GM18502 (cell line): ENCODE measurements around the gene FTSJ1.
"Not testable (repeated sequence)": the region's sequence is repeated elsewhere in the genome, so short reads cannot be mapped to it uniquely, and the experiment has no call there.

Source experiments
- ATAC-seq: cut with Tn5 transposase; IDR thresholded peaks from one replicate; pipeline ENCODE4 v1.9.1; 2021; ENCODE audit warnings: mild to moderate bottlenecking; ENCODE audit not compliant: unreplicated experiment, poor library complexity

FTSJ1 gene

GRCh38 chrX:48475774-48476577 lies at the start of gene FTSJ1:
TSS of gene FTSJ1 (plus strand) at chrX:48476199. CDS start at chrX:48478048, 1,849 bp downstream.
- ATAC-seq, result peak; percentile 87

GRCh38 chrX:48427027-48427716 lies 48.8 kb upstream of the FTSJ1 start:
- not testable (repeated sequence) for ATAC-seq

- ATAC-seq, result not testable (repeated sequence)
These were observed 46.4 kb upstream of the FTSJ1 start for GRCh38 chrX:48429606-48430005.

GRCh38 chrX:48430166-48430565 lies 45.8 kb upstream of the FTSJ1 start:
- not testable (repeated sequence) for ATAC-seq

GRCh38 chrX:48433713-48434112 lies 42.3 kb upstream of the FTSJ1 start:
- ATAC-seq, result not testable (repeated sequence)

GRCh38 chrX:48447201-48447600 lies 28.8 kb upstream of the FTSJ1 start:
- not testable (repeated sequence) for ATAC-seq

- no peak for ATAC-seq
These were observed 25.9 kb upstream of the FTSJ1 start for GRCh38 chrX:48450076-48450475.

GRCh38 chrX:48451708-48452107 lies 24.3 kb upstream of the FTSJ1 start:
- no peak for ATAC-seq

GRCh38 chrX:48456628-48457331 lies 19.2 kb upstream of the FTSJ1 start:
- no peak for ATAC-seq

- no peak for ATAC-seq
These were observed 17.3 kb upstream of the FTSJ1 start for GRCh38 chrX:48458711-48459110.

GRCh38 chrX:48459483-48459882 lies 16.5 kb upstream of the FTSJ1 start:
- ATAC-seq, result no peak

GRCh38 chrX:48460031-48460430 lies 16.0 kb upstream of the FTSJ1 start:
- ATAC-seq, result no peak

- ATAC-seq, result no peak
These were observed 15.4 kb upstream of the FTSJ1 start for GRCh38 chrX:48460606-48461005.

- no peak for ATAC-seq
These were observed 14.2 kb upstream of the FTSJ1 start for GRCh38 chrX:48461830-48462229.

- ATAC-seq, result no peak
These were observed 10.6 kb upstream of the FTSJ1 start for GRCh38 chrX:48465336-48465933.

GRCh38 chrX:48466696-48467095 lies 9.3 kb upstream of the FTSJ1 start:
- ATAC-seq, result no peak

GRCh38 chrX:48467281-48467761 lies 8.7 kb upstream of the FTSJ1 start:
- ATAC-seq, result no peak

GRCh38 chrX:48468247-48468671 lies 7.7 kb upstream of the FTSJ1 start:
- ATAC-seq, result no peak

- peak; percentile 46 for ATAC-seq
These were observed 7.0 kb upstream of the FTSJ1 start for GRCh38 chrX:48468693-48469691.
